Measurements from ENCODE around the gene PLCXD3.
"Not testable (repeated sequence)": the region's sequence is repeated elsewhere in the genome, so short reads cannot be mapped to it uniquely, and the experiment has no call there.

Gene PLCXD3

DNA sequence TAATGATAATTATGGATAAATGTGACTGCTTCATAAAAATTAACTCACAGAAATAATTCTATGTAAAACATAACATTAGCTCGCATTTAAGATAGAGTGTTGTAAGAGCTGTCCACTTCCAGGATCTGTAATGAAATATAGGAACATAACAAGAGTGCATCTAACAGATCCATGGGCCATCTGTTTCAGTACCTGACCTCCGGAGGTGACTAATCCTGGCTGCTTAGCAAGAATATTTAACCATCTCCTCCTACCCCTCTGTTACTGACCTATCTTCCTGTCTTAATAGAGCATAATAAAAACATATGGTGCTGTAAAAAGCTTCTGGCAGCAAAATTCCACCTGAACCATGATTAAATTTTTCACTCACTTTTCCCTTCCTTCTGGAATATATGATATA is 7.1 kb downstream of the PLCXD3 start:
- Histone ChIP-seq H4K20me1 (no peaks in the 10 kb centered on the region), H3K9me3 (no peaks in the 10 kb centered on the region), H3K9ac (no peak overlapping the region), H3K4me1 (no peaks in the 10 kb centered on the region), H3K36me3 (no peaks in the 10 kb centered on the region), H3K27me3 (no peaks in the 10 kb centered on the region), H3K4me2 (no peak overlapping the region), H3K27ac (no peak overlapping the region), H3K4me3 (no peak overlapping the region)
- TF ChIP-seq Cebpa-rat (IDR thresholded peaks at IDR 0.05), result no peak

DNA sequence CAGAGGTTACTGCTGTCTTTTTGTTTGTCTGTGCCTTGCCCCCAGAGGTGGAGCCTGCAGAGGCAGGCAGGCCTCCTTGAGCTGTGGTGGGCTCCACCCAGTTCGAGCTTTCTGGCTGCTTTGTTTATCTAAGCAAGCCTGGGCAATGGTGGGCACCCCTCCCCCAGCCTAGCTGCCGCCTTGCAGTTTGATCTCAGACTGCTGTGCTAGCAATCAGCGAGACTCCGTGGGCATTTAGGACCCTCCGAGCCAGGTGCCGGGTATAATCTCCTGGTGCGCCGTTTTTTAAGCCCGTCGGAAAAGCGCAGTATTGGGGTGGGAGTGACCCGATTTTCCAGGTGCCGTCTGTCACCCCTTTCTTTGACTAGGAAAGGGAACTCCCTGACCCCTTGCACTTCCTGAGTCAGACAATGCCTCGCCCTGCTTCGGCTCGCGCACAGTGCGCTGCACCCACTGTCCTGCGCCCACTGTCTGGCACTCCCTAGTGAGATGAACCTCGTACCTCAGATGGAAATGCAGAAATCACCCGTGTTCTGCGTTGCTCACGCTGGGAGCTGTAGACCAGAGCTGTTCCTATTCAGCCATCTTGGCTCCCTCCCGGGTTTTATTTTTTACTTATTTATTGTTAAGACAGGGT is 16.8 kb downstream of the PLCXD3 start:
- H3K27ac ChIP-seq, H3K9ac ChIP-seq, H3K4me1 ChIP-seq, H3K36me3 ChIP-seq, H4K20me1 ChIP-seq, H3K4me2 ChIP-seq, H3K9me3 ChIP-seq, H3K27me3 ChIP-seq, H3K4me3 ChIP-seq: not testable (repeated sequence)

DNA sequence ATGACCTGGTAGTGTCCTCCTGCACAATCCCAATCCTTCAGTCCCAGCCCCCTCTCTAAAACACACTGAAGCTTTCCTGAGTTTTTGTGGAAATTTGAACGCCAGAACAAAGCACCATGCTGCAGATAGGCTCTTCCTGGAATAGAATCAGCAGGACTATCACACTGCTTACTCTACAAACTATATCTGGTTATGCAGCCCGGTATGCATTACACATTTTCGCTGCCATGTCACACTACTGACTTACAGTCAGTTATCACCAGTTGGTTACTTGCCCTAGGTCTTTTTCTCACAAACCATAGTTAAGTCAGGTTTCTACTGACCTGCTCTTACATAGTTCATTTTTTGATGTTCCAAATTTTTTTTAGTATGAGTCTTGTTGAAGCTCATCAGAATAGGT is 24.9 kb downstream of the PLCXD3 start:
- H3K4me2 ChIP-seq, result no peak overlapping the region
- H3K9ac ChIP-seq, result no peak overlapping the region
- no peak overlapping the region for H3K27ac ChIP-seq
- H4K20me1 ChIP-seq, result no peaks in the 10 kb centered on the region
- H3K4me3 ChIP-seq, result no peak overlapping the region
- no peaks in the 10 kb centered on the region for H3K36me3 ChIP-seq
- H3K27me3 ChIP-seq, result no peaks in the 10 kb centered on the region
- no peaks in the 10 kb centered on the region for H3K9me3 ChIP-seq
- no peak for TF ChIP-seq Cebpa-rat (IDR thresholded peaks at IDR 0.05)
- H3K4me1 ChIP-seq, result no peaks in the 10 kb centered on the region

DNA sequence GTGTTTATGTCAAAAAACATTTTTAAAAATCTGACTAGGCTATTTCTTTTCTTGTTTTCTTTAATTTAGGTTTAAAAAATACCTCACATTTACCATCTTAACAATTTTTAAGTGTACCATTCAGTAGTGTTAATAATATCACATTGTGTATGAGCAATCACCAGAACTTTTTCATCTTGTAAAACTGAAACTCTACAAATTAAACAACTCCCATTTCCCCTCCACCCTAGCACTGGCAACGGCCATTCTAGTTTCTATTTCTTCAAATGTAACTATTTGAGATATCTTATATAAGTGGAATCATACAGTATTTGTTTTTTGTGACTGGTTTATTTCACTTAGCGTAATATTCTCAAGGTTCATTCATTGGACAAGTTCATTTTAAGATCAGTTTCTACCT is 27.7 kb downstream of the PLCXD3 start:
- peaks cover 4% of the 10 kb centered on the region; the same call in 1 of the 2 replicates for H3K4me1 ChIP-seq
- H3K27ac ChIP-seq, result no peak overlapping the region
- no peak overlapping the region for H3K9ac ChIP-seq
- H3K4me3 ChIP-seq, result no peak overlapping the region
- no peaks in the 10 kb centered on the region for H3K36me3 ChIP-seq
- TF ChIP-seq Cebpa-rat (IDR thresholded peaks at IDR 0.05), result no peak
- no peaks in the 10 kb centered on the region for H4K20me1 ChIP-seq
- H3K9me3 ChIP-seq, result no peaks in the 10 kb centered on the region
- no peaks in the 10 kb centered on the region for H3K27me3 ChIP-seq
- no peak overlapping the region for H3K4me2 ChIP-seq

DNA sequence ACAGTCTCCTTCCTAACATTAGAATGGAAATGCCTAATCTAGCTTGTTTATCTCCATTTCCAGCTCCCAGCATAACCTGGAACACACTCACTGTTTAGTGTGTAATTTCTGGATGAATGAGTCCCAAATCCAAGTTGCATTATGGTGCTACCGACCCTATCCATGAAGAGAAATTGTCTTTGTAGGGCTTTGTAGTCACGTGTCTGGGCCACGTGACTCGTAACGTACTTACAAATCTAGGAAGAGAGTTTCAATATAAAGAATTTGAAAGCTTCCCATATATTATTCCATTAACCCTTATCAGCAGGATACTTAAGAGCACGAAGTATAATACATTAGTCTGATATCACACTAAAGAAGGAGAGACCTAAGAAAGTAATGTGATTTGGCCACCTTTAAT is 28.2 kb downstream of the PLCXD3 start:
- H3K4me1 ChIP-seq, result peaks cover 4% of the 10 kb centered on the region; the same call in 1 of the 2 replicates
- H3K9me3 ChIP-seq, result no peaks in the 10 kb centered on the region
- no peaks in the 10 kb centered on the region for H3K36me3 ChIP-seq
- TF ChIP-seq Cebpa-rat (IDR thresholded peaks at IDR 0.05), result no peak
- no peak overlapping the region for H3K4me3 ChIP-seq
- H3K27ac ChIP-seq, result no peak overlapping the region
- H3K9ac ChIP-seq, result no peak overlapping the region
- H4K20me1 ChIP-seq, result no peaks in the 10 kb centered on the region
- H3K27me3 ChIP-seq, result no peaks in the 10 kb centered on the region
- H3K4me2 ChIP-seq, result no peak overlapping the region

DNA sequence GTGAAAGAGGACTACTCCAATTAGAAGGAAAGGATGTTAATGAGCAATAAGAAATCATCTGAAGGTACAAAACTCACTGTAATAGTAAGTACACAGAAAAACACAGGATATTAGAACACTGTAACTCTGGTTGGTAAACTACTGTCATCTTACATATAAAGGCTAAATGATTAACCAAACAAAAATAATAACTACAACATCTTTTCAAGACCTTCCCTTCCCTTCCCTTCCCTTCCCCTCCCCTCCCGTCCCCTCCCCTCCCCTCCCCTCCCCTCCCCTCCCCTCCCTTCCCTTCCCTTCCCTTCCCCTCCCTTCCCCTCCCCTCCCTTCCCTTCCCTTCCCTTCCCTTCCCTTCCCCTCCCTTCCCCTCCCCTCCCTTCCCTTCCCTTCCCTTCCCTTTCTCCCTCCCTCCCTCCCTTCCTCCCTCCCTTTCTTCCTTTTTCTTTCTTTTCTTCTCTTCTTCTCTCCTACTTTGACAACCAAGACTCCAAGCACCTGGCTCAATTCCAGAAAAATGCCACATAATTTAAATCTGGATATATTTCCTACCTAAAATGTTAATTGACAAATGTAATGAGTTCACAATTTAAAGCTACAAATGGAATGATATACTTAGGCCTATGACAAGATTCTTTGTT is 38.7 kb downstream of the PLCXD3 start:
- not testable (repeated sequence) for H3K27me3 ChIP-seq, H3K36me3 ChIP-seq, H3K9ac ChIP-seq, H3K27ac ChIP-seq, H3K4me3 ChIP-seq, H4K20me1 ChIP-seq, H3K4me1 ChIP-seq, H3K4me2 ChIP-seq
- peaks cover 21% of the 10 kb centered on the region for H3K9me3 ChIP-seq

DNA sequence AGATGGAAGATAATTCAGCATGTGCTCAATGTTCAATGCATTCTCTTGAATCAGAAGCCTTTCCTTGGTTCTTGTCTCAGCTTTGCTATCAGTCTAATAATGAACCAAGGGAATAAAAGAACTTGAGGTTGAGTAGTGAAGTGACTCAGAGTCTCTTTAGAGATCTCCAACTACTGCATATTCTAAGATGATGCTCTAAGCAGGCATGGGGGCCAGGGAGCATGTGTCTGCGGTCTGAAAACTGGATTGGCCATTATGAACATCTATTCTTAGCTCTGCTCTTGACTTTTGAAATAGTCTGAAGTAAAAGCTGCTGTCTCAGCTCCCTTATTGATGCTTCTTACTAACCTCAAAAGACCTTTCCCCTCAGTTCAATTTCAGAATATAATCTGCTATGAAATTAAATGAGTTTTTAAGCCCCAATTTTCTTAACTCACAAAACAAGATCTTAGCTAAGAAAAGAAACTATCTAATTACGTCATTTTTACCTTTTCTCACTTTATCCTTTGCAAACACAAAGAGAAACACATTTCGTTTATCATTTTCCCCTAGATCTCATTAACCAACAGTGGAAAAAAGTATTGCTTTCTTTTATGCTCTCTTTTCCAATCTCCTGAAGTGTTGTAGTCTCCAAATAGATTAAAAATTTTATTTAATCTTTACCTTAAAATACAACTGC is 44.8 kb downstream of the PLCXD3 start:
- Histone ChIP-seq H3K9ac (no peak overlapping the region), H3K4me3 (no peak overlapping the region), H3K27ac (no peak overlapping the region), H3K36me3 (no peaks in the 10 kb centered on the region), H3K4me2 (no peak overlapping the region), H3K27me3 (no peaks in the 10 kb centered on the region), H4K20me1 (no peaks in the 10 kb centered on the region), H3K9me3 (no peaks in the 10 kb centered on the region), H3K4me1 (no peaks in the 10 kb centered on the region)
- no peak for TF ChIP-seq Cebpa-rat (IDR thresholded peaks at IDR 0.05)

DNA sequence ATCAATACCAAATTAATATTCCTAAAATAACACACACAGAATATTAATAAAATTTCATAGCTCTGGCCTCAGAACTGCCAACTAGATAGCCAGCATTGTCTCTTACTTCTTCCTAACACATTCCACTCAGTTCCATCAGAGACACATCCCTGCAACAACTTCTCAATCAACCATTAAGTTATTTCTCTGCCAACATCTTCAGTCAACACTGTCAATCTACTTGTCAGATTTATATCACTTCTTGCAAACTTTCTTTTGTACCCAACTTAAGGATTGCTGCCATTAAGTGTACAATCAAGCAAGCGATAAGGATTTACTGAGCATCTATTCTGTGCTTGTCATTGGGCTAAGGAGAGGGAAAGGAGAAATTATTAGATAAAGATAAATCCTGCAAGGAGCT is 50.8 kb downstream of the PLCXD3 start:
- H3K9me3 ChIP-seq, result no peaks in the 10 kb centered on the region
- no peak overlapping the region for H3K9ac ChIP-seq
- no peaks in the 10 kb centered on the region for H4K20me1 ChIP-seq
- no peak for TF ChIP-seq Cebpa-rat (IDR thresholded peaks at IDR 0.05)
- no peaks in the 10 kb centered on the region for H3K36me3 ChIP-seq
- no peaks in the 10 kb centered on the region for H3K4me1 ChIP-seq
- no peaks in the 10 kb centered on the region for H3K27me3 ChIP-seq
- H3K27ac ChIP-seq, result no peak overlapping the region
- H3K4me2 ChIP-seq, result no peak overlapping the region
- H3K4me3 ChIP-seq, result no peak overlapping the region

DNA sequence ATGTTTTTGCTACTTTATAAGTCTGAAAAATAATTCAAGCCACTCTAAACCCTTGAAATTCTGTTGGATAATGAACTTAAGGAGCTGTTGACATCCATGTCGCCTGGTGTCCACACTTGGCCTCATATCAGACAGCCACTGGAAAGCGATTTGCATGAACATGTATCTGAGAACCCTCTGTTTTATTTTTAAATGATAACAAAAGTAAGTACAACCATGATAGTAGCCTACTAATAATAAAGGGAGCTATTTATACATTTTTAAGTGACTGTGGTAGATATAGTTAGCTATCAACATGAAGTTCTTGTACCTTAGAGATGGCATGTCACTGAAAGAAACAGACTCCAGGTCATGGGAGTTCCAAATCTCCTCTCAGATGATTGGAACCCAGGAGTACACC is 53.3 kb downstream of the PLCXD3 start:
- no peak for TF ChIP-seq Cebpa-rat (IDR thresholded peaks at IDR 0.05)
- H3K36me3 ChIP-seq, result no peaks in the 10 kb centered on the region
- no peaks in the 10 kb centered on the region for H3K9me3 ChIP-seq
- no peak overlapping the region for H3K9ac ChIP-seq
- H4K20me1 ChIP-seq, result no peaks in the 10 kb centered on the region
- H3K27me3 ChIP-seq, result no peaks in the 10 kb centered on the region
- H3K4me3 ChIP-seq, result no peak overlapping the region
- no peak overlapping the region for H3K4me2 ChIP-seq
- no peak overlapping the region for H3K27ac ChIP-seq
- H3K4me1 ChIP-seq, result no peaks in the 10 kb centered on the region

DNA sequence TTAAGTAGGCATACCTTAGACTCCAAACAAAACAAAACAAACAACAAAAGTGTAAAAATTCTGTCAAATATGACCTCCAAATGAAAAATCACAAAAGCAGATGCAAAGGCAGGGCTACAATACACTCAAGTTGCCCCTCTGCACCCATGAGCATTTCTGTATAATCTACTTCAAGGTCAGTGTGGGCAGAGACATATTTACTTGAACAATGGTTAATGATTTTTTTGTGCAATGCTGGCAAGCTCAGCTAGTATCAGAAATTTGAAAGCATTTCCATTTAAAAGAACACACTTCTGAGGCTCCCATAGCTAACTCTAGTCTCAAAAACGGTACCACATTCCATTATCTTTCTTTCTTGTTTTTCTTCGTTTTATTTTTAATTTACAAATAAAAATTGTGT is 57.9 kb downstream of the PLCXD3 start:
- H3K9me3 ChIP-seq, result no peaks in the 10 kb centered on the region
- H3K9ac ChIP-seq, result no peak overlapping the region
- H3K36me3 ChIP-seq, result no peaks in the 10 kb centered on the region
- no peaks in the 10 kb centered on the region for H3K4me1 ChIP-seq
- H3K27me3 ChIP-seq, result no peaks in the 10 kb centered on the region
- H4K20me1 ChIP-seq, result no peaks in the 10 kb centered on the region
- TF ChIP-seq Cebpa-rat (IDR thresholded peaks at IDR 0.05), result no peak
- H3K27ac ChIP-seq, result no peak overlapping the region
- H3K4me3 ChIP-seq, result no peak overlapping the region
- no peak overlapping the region for H3K4me2 ChIP-seq
